PFSK-1 (cell line): Measurements from ENCODE around the gene ACOT7.

Experiments used
- FOXP2 ChIP-seq: optimal IDR thresholded peaks from 2 replicates; pipeline ENCODE3; 2011; ENCODE audit warnings: borderline replicate concordance, control low read depth, inconsistent platforms; ENCODE audit not compliant: insufficient read depth; ENCODE audit errors: extremely low read length, extremely low read depth
- POLR2AphosphoS5 ChIP-seq: IDR thresholded peaks from 2 replicates; pipeline ENCODE4 v1.6.1; 2012; ENCODE audit warnings: low read depth, mild to moderate bottlenecking, control low read depth, low read length, moderate library complexity
- REST ChIP-seq, 2 experiments: IDR thresholded peaks; 2 replicates each; pipeline versions ENCODE4 v1.6.1 to v1.8.0; 2011 to 2012; ENCODE audit warnings: low read depth in 2 of 2, low read length in 2 of 2, control low read depth in 1 of 2, inconsistent platforms in 1 of 2, mild to moderate bottlenecking in 1 of 2, moderate library complexity in 1 of 2; ENCODE audit not compliant: insufficient read depth in 1 of 2
- SIN3A ChIP-seq: IDR thresholded peaks from 2 replicates; pipeline ENCODE4 v1.6.1; 2012; ENCODE audit warnings: mild to moderate bottlenecking, low read length, moderate library complexity, borderline replicate concordance; ENCODE audit not compliant: insufficient read depth
- TAF1 ChIP-seq: IDR thresholded peaks from 2 replicates; pipeline ENCODE4 v1.6.1; 2012; ENCODE audit warnings: low read length, control low read depth, borderline replicate concordance; ENCODE audit not compliant: insufficient read depth

DNA sequence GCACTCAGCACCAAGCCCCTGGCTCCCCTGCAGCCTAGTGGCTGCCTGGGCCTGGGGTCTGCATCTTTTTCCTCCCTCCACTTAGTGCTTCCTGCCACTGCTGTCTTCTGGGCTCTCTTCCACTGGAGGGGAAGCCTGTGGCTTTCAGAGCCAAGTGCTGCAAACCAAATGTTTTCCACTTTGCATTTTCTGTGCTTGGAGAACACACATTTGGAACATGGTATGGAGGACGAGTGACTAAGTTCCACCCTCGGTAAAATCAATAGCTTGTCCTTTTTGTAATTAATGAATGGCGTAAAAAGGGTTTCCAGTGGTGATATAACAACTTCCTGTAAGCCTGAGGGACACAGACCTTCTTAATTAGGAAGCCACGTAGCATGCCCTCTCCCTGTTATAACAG is 122.6 kb downstream of the ACOT7 start:
- TF ChIP-seq POLR2AphosphoS5 (no peak), TAF1 (no peak), REST (IDR thresholded peaks at IDR 0.05; ENCODE audit: insufficient read depth in 1 of 2, low read depth in 2 of 2, low read length in 2 of 2) (no peak), SIN3A (no peak), FOXP2 (no peak)
